ENCODE data around the gene DEFB110. TPM values are rescaled to one million over a fixed set of nuclear protein-coding genes. Genes with fewer than 3 reads are reported as not detected.

DEFB110 gene
- total RNA-seq, 5 donors from 2014 or later (not counting 1 experiment from before 2014, with no cell fraction given) = not detected

GRCh38 chr6:49987749-49988148, 34.0 kb downstream of the DEFB110 start:
- Mint-ChIP-seq H3K4me1 (no peaks in the 10 kb centered on the region), H3K27ac (no peak overlapping the region), H3K27me3 (no peaks in the 10 kb centered on the region), H3K4me3 (no peak overlapping the region), H3K36me3 (no peaks in the 10 kb centered on the region), H3K9me3 (peaks cover 0 to 6% (median 5%) of the 10 kb centered on the region in 3 donors)
- no peaks in the 10 kb centered on the region for H3K27me3 ChIP-seq (replicated peaks in 1 of 2; ENCODE audit: control insufficient read depth in 2 of 2, extremely low read depth in 1 of 2, insufficient read depth in 2 of 2, low read length in 1 of 2)
- no peak overlapping the region for H3K4me3 ChIP-seq (ENCODE audit: control insufficient read depth in 1 of 2, extremely low read depth in 1 of 2, low read length in 1 of 2)
- DNase-seq (no peak), ATAC-seq (replicated peaks in 1 of 4) (no peak)
- 100% methylated on average over 1 of the region's 2 CpGs for WGBS (ENCODE audit: insufficient coverage)
- no peaks in the 10 kb centered on the region for H3K4me1 ChIP-seq (ENCODE audit: control insufficient read depth in 1 of 2, extremely low read depth in 1 of 2, insufficient read depth in 2 of 2, low read length in 2 of 2)
- H3K9me3 ChIP-seq = no peaks in the 10 kb centered on the region
- POLR2A ChIA-PET = no interaction called here
- no peak overlapping the region for H3K27ac ChIP-seq (ENCODE audit: low read length)
- CTCF ChIA-PET = no interaction called here
- no peaks in the 10 kb centered on the region for H3K36me3 ChIP-seq (ENCODE audit: control insufficient read depth in 2 of 2, extremely low read depth in 1 of 2, insufficient read depth in 1 of 2, low read length in 1 of 2)

GRCh38 chr6:49986551-49986950, 35.2 kb downstream of the DEFB110 start:
- ChIA-PET CTCF (no interaction called here), POLR2A (no interaction called here)
- ATAC-seq (replicated peaks in 1 of 4) (no peak), DNase-seq (no peak)
- Histone ChIP-seq H3K4me1 (ENCODE audit: control insufficient read depth in 1 of 2, extremely low read depth in 1 of 2, insufficient read depth in 2 of 2, low read length in 2 of 2) (no peaks in the 10 kb centered on the region), H3K36me3 (ENCODE audit: control insufficient read depth in 2 of 2, extremely low read depth in 1 of 2, insufficient read depth in 1 of 2, low read length in 1 of 2) (no peaks in the 10 kb centered on the region), H3K4me3 (ENCODE audit: control insufficient read depth in 1 of 2, extremely low read depth in 1 of 2, low read length in 1 of 2) (no peak overlapping the region), H3K27me3 (replicated peaks in 1 of 2; ENCODE audit: control insufficient read depth in 2 of 2, extremely low read depth in 1 of 2, insufficient read depth in 2 of 2, low read length in 1 of 2) (no peaks in the 10 kb centered on the region), H3K27ac (ENCODE audit: low read length) (no peak overlapping the region), H3K9me3 (no peaks in the 10 kb centered on the region)
- Mint-ChIP-seq H3K4me3 (no peak overlapping the region), H3K4me1 (no peaks in the 10 kb centered on the region), H3K27ac (no peak overlapping the region), H3K27me3 (no peaks in the 10 kb centered on the region), H3K9me3 (peaks cover 0 to 7% (median 0%) of the 10 kb centered on the region in 3 donors), H3K36me3 (no peaks in the 10 kb centered on the region)
- WGBS (ENCODE audit: insufficient coverage) = no CpG with 5 or more reads among the region's 1 CpG

- no peaks in the 10 kb centered on the region for H3K36me3 ChIP-seq (ENCODE audit: control insufficient read depth in 2 of 2, extremely low read depth in 1 of 2, insufficient read depth in 1 of 2, low read length in 1 of 2)
- no peaks in the 10 kb centered on the region for H3K9me3 ChIP-seq
- no peaks in the 10 kb centered on the region for H3K36me3 Mint-ChIP-seq
- no peak overlapping the region for H3K4me3 Mint-ChIP-seq
- H3K4me3 ChIP-seq (ENCODE audit: control insufficient read depth in 1 of 2, extremely low read depth in 1 of 2, low read length in 1 of 2) = no peak overlapping the region
- no peak for ATAC-seq (replicated peaks in 1 of 4)
- no peaks in the 10 kb centered on the region for H3K4me1 ChIP-seq (ENCODE audit: control insufficient read depth in 1 of 2, extremely low read depth in 1 of 2, insufficient read depth in 2 of 2, low read length in 2 of 2)
- no peak overlapping the region for H3K27ac Mint-ChIP-seq
- 88% methylated on average over 1 of the region's 2 CpGs for WGBS (ENCODE audit: insufficient coverage)
- H3K4me1 Mint-ChIP-seq = peaks cover 0 to 5% (median 4%) of the 10 kb centered on the region in 3 donors
- DNase-seq = no peak
- no peaks in the 10 kb centered on the region for H3K27me3 ChIP-seq (replicated peaks in 1 of 2; ENCODE audit: control insufficient read depth in 2 of 2, extremely low read depth in 1 of 2, insufficient read depth in 2 of 2, low read length in 1 of 2)
- H3K27ac ChIP-seq (ENCODE audit: low read length) = no peak overlapping the region
- no peaks in the 10 kb centered on the region for H3K27me3 Mint-ChIP-seq
- ChIA-PET POLR2A (no interaction called here), CTCF (no interaction called here)
- peaks cover 0 to 8% (median 6%) of the 10 kb centered on the region in 3 donors for H3K9me3 Mint-ChIP-seq
Observed at GRCh38 chr6:49982046-49982445, 39.7 kb downstream of the DEFB110 start.

GRCh38 chr6:49980898-49981297, 40.9 kb downstream of the DEFB110 start:
- no peak overlapping the region for H3K27ac Mint-ChIP-seq

GRCh38 chr6:49979584-49979983, 42.2 kb downstream of the DEFB110 start:
- Mint-ChIP-seq H3K4me3 (no peak overlapping the region), H3K4me1 (peaks cover 0 to 5% (median 4%) of the 10 kb centered on the region in 3 donors), H3K27me3 (no peaks in the 10 kb centered on the region), H3K36me3 (no peaks in the 10 kb centered on the region), H3K27ac (no peak overlapping the region), H3K9me3 (peaks cover 0 to 12% (median 6%) of the 10 kb centered on the region in 3 donors)
- Histone ChIP-seq H3K4me1 (ENCODE audit: control insufficient read depth in 1 of 2, extremely low read depth in 1 of 2, insufficient read depth in 2 of 2, low read length in 2 of 2) (no peaks in the 10 kb centered on the region), H3K9me3 (no peaks in the 10 kb centered on the region), H3K27me3 (replicated peaks in 1 of 2; ENCODE audit: control insufficient read depth in 2 of 2, extremely low read depth in 1 of 2, insufficient read depth in 2 of 2, low read length in 1 of 2) (no peaks in the 10 kb centered on the region), H3K36me3 (ENCODE audit: control insufficient read depth in 2 of 2, extremely low read depth in 1 of 2, insufficient read depth in 1 of 2, low read length in 1 of 2) (no peaks in the 10 kb centered on the region), H3K27ac (ENCODE audit: low read length) (no peak overlapping the region), H3K4me3 (ENCODE audit: control insufficient read depth in 1 of 2, extremely low read depth in 1 of 2, low read length in 1 of 2) (no peak overlapping the region)
- CTCF ChIA-PET = no interaction called here
- 41% methylated on average over 4 of the region's 4 CpGs for WGBS (ENCODE audit: insufficient coverage)
- POLR2A ChIA-PET = no interaction called here
- ATAC-seq (replicated peaks in 1 of 4) (no peak), DNase-seq (no peak)

More at GRCh38 chr6:49980898-49981297, 40.9 kb downstream of the DEFB110 start:
- Histone ChIP-seq H3K27me3 (replicated peaks in 1 of 2; ENCODE audit: control insufficient read depth in 2 of 2, extremely low read depth in 1 of 2, insufficient read depth in 2 of 2, low read length in 1 of 2) (no peaks in the 10 kb centered on the region), H3K27ac (ENCODE audit: low read length) (no peak overlapping the region), H3K4me3 (ENCODE audit: control insufficient read depth in 1 of 2, extremely low read depth in 1 of 2, low read length in 1 of 2) (no peak overlapping the region), H3K4me1 (ENCODE audit: control insufficient read depth in 1 of 2, extremely low read depth in 1 of 2, insufficient read depth in 2 of 2, low read length in 2 of 2) (no peaks in the 10 kb centered on the region), H3K36me3 (ENCODE audit: control insufficient read depth in 2 of 2, extremely low read depth in 1 of 2, insufficient read depth in 1 of 2, low read length in 1 of 2) (no peaks in the 10 kb centered on the region), H3K9me3 (no peaks in the 10 kb centered on the region)
- no peaks in the 10 kb centered on the region for H3K27me3 Mint-ChIP-seq
- peaks cover 0 to 5% (median 4%) of the 10 kb centered on the region in 3 donors for H3K4me1 Mint-ChIP-seq
- ChIA-PET CTCF (no interaction called here), POLR2A (no interaction called here)
- no CpG with 5 or more reads among the region's 1 CpG for WGBS (ENCODE audit: insufficient coverage)
- ATAC-seq (replicated peaks in 1 of 4) (no peak), DNase-seq (no peak)
- H3K4me3 Mint-ChIP-seq = no peak overlapping the region
- peaks cover 0 to 11% (median 6%) of the 10 kb centered on the region in 3 donors for H3K9me3 Mint-ChIP-seq
- no peaks in the 10 kb centered on the region for H3K36me3 Mint-ChIP-seq

GRCh38 chr6:49978332-49979226, 43.2 kb downstream of the DEFB110 start:
- H3K27ac ChIP-seq (ENCODE audit: low read length) = no peak overlapping the region
- peak overlapping the region in 1 of 2 donors; percentile 46 for H3K27ac Mint-ChIP-seq

More at GRCh38 chr6:49978332-49979226, 43.2 kb downstream of the DEFB110 start:
- ATAC-seq (replicated peaks in 1 of 4) (no peak), DNase-seq (no peak)
- H3K4me3 ChIP-seq (ENCODE audit: control insufficient read depth in 1 of 2, extremely low read depth in 1 of 2, low read length in 1 of 2) = no peak overlapping the region
- no peaks in the 10 kb centered on the region for H3K36me3 ChIP-seq (ENCODE audit: control insufficient read depth in 2 of 2, extremely low read depth in 1 of 2, insufficient read depth in 1 of 2, low read length in 1 of 2)
- Mint-ChIP-seq H3K4me3 (peak overlapping the region in 2 of 3 donors; percentile 29 to 46), H3K4me1 (peaks cover 0 to 5% (median 4%) of the 10 kb centered on the region in 3 donors), H3K27me3 (no peaks in the 10 kb centered on the region), H3K36me3 (no peaks in the 10 kb centered on the region), H3K9me3 (peaks cover 2 to 12% (median 6%) of the 10 kb centered on the region in 3 donors)
- no peaks in the 10 kb centered on the region for H3K27me3 ChIP-seq (replicated peaks in 1 of 2; ENCODE audit: control insufficient read depth in 2 of 2, extremely low read depth in 1 of 2, insufficient read depth in 2 of 2, low read length in 1 of 2)
- CTCF ChIA-PET = no interaction called here
- H3K9me3 ChIP-seq = no peaks in the 10 kb centered on the region
- 0% methylated on average over 1 of the region's 3 CpGs for WGBS (ENCODE audit: insufficient coverage)
- POLR2A ChIA-PET = no interaction called here
- H3K4me1 ChIP-seq (ENCODE audit: control insufficient read depth in 1 of 2, extremely low read depth in 1 of 2, insufficient read depth in 2 of 2, low read length in 2 of 2) = no peaks in the 10 kb centered on the region

Measured in T-cell (primary cell).